Naive thymus-derived CD4-positive, alpha-beta T cell (primary cell): ENCODE data around the gene GTF2H4. TPM values are rescaled to one million over a fixed set of nuclear protein-coding genes. Genes with fewer than 3 reads are reported as not detected.

ENCODE experiments used
- ATAC-seq: fragments of 150-1000 bp; cut with Tn5 transposase; 2 replicates; pipeline ENCODE4 v1.10.0; 2021; ENCODE audit warnings: mild to moderate bottlenecking, moderate library complexity
- CTCF ChIA-PET: fragments of 350-600 bp; sonication (Branson Sonifier 250); formaldehyde crosslinking; loops from one replicate; lab custom pipeline; 2021; ENCODE audit warnings: antibody characterized with exemption; lab: Charles Lee
- POLR2A ChIA-PET: fragments of 350-600 bp; sonication (Branson Sonifier 250); formaldehyde crosslinking; loops from one replicate; lab custom pipeline; 2021; ENCODE audit warnings: antibody characterized with exemption, inconsistent platforms; lab: Charles Lee
- DNase-seq, 9 donors: peaks; one replicate each; pipeline versions ENCODE4 v3.0.0 to v3.0.0-alpha.2; 2020 to 2022; ENCODE audit warnings: mixed read lengths in 1 of 9
- H3K27ac ChIP-seq: one replicate; pipeline ENCODE4 v1.7.0; 2013; ENCODE audit warnings: mild to moderate bottlenecking, low read depth, low read length, moderate library complexity
- H3K27me3 ChIP-seq, 2 donors: one replicate each; pipeline ENCODE4 v1.7.0; 2013; ENCODE audit warnings: low read length in 2 of 2, mild to moderate bottlenecking in 2 of 2, moderate library complexity in 2 of 2; ENCODE audit not compliant: control insufficient read depth in 2 of 2, insufficient read depth in 2 of 2
- H3K36me3 ChIP-seq, 3 experiments: 1 replicate in 2 of 3; 2 replicates in 1 of 3; pipeline ENCODE4 v1.7.0; 2013; ENCODE audit warnings: low read length in 3 of 3, mild to moderate bottlenecking in 3 of 3, moderate library complexity in 1 of 3; ENCODE audit not compliant: insufficient read depth in 3 of 3, control insufficient read depth in 2 of 3
- H3K4me1 ChIP-seq, 2 donors: one replicate each; pipeline ENCODE4 v1.7.0; 2013; ENCODE audit warnings: low read length in 2 of 2, mild to moderate bottlenecking in 2 of 2, moderate library complexity in 1 of 2; ENCODE audit not compliant: control insufficient read depth in 2 of 2, insufficient read depth in 2 of 2
- H3K4me3 ChIP-seq: 2 replicates; pipeline ENCODE4 v1.7.0; 2013; ENCODE audit warnings: mild to moderate bottlenecking, low read length
- H3K9me3 ChIP-seq, 3 experiments: 1 replicate in 2 of 3; 2 replicates in 1 of 3; pipeline ENCODE4 v1.7.0; 2013; ENCODE audit warnings: low read length in 3 of 3; ENCODE audit not compliant: control insufficient read depth in 2 of 3
- H3K27ac Mint-ChIP-seq, 9 donors: one replicate each; pipeline ENCODE4 v1.8.0; 2020 to 2022; ENCODE audit warnings: mixed read lengths in 9 of 9, mild to moderate bottlenecking in 8 of 9, moderate library complexity in 5 of 9, inconsistent platforms in 2 of 9
- H3K27me3 Mint-ChIP-seq, 5 donors: one replicate each; pipeline ENCODE4 v1.8.0; 2021 to 2022; ENCODE audit warnings: mixed read lengths in 5 of 5, mild to moderate bottlenecking in 1 of 5
- H3K36me3 Mint-ChIP-seq, 5 donors: one replicate each; pipeline ENCODE4 v1.8.0; 2020 to 2022; ENCODE audit warnings: mixed read lengths in 5 of 5, mild to moderate bottlenecking in 3 of 5, inconsistent platforms in 1 of 5
- H3K4me1 Mint-ChIP-seq, 7 donors: one replicate each; pipeline ENCODE4 v1.8.0; 2020 to 2022; ENCODE audit warnings: mixed read lengths in 7 of 7, mild to moderate bottlenecking in 3 of 7, inconsistent platforms in 1 of 7
- H3K4me3 Mint-ChIP-seq, 10 donors: one replicate each; pipeline ENCODE4 v1.8.0; 2020 to 2022; ENCODE audit warnings: mild to moderate bottlenecking in 10 of 10, mixed read lengths in 10 of 10, moderate library complexity in 6 of 10, inconsistent platforms in 2 of 10
- H3K9me3 Mint-ChIP-seq, 11 donors: one replicate each; pipeline ENCODE4 v1.8.0; 2020 to 2022; ENCODE audit warnings: mixed read lengths in 11 of 11, mild to moderate bottlenecking in 4 of 11, inconsistent platforms in 1 of 11, moderate library complexity in 1 of 11
- intact Hi-C, 2 donors: fragments of 100-400 bp; cut with micrococcal nuclease; formaldehyde crosslinking; loops; one replicate each; pipeline ENCODE4 v1.15.1; 2023
- microRNA-seq: library from miRNA; unstranded; fragments of <30 nt; microRNA quantifications from one replicate; pipeline ENCODE4 v1.2.0, GENCODE V29; 2022; ENCODE audit warnings: borderline microRNAs expressed
- polyA plus RNA-seq, 2 donors: library from polyadenylated mRNA; unstranded; fragments of 300-500 nt; fragmentation: Illumina TruSeq; gene quantifications; one replicate each; pipeline ENCODE4 v1.2.3, GENCODE V29; 2021
- total RNA-seq, 6 experiments: library from RNA in 5 of 6; stranded (reverse) in 5 of 6; gene quantifications; 1 replicate in 5 of 6; 2 replicates in 1 of 6; pipeline ENCODE4 v1.2.3 and lab custom pipeline; 2021 to 2026

GTF2H4 gene
- total and polyA plus RNA-seq, 7 experiments from 2014 or later = 8.0 to 42.3 (median 21.3) TPM

GRCh38 chr6:30957716-30958115 is 49.7 kb downstream of the GTF2H4 start:
- H3K9me3 Mint-ChIP-seq = no peaks in the 10 kb centered on the region
- H3K27ac Mint-ChIP-seq = peak overlapping the region in 5 of 9 donors; percentile 38 to 89 (median 77)
- peaks cover 5 to 37% (median 27%) of the 10 kb centered on the region in 7 donors for H3K4me1 Mint-ChIP-seq
- ATAC-seq (no peak), DNase-seq (no peak)
- H3K27me3 Mint-ChIP-seq = peaks cover 4 to 70% (median 16%) of the 10 kb centered on the region in 5 donors
- intact Hi-C loops = no loop called here
- H3K36me3 Mint-ChIP-seq = no peaks in the 10 kb centered on the region
- CTCF ChIA-PET = no interaction called here
- Histone ChIP-seq H3K27me3 (no peaks in the 10 kb centered on the region), H3K27ac (no peak overlapping the region), H3K4me3 (no peak overlapping the region), H3K36me3 (no peaks in the 10 kb centered on the region), H3K4me1 (peaks cover 5 to 12% of the 10 kb centered on the region in 2 donors), H3K9me3 (no peaks in the 10 kb centered on the region)
- peak overlapping the region in 3 of 10 donors; percentile 9 to 89 (median 29) for H3K4me3 Mint-ChIP-seq
- POLR2A ChIA-PET = no interaction called here

GRCh38 chr6:30960907-30961673 is 53.1 kb downstream of the GTF2H4 start:
- H3K9me3 ChIP-seq = no peaks in the 10 kb centered on the region
- Mint-ChIP-seq H3K27me3 (peaks cover 10 to 58% (median 38%) of the 10 kb centered on the region in 5 donors), H3K9me3 (no peaks in the 10 kb centered on the region), H3K27ac (peak overlapping the region in 1 of 9 donors; percentile 19), H3K4me1 (peaks cover 15 to 34% (median 19%) of the 10 kb centered on the region in 7 donors), H3K36me3 (no peaks in the 10 kb centered on the region), H3K4me3 (no peak overlapping the region)
- H3K27me3 ChIP-seq = no peaks in the 10 kb centered on the region
- H3K27ac ChIP-seq = no peak overlapping the region
- H3K36me3 ChIP-seq = no peaks in the 10 kb centered on the region
- ATAC-seq (no peak), DNase-seq (no peak)
- H3K4me3 ChIP-seq = no peak overlapping the region
- CTCF ChIA-PET = interaction anchor here (0.6 to 0.7 kb wide), 2 partner anchors 59 to 90 kb away, joined by 3 read pairs; no protein-coding TSS in a partner anchor
- peaks cover under 1 to 6% of the 10 kb centered on the region in 2 donors for H3K4me1 ChIP-seq
- intact Hi-C loops = no loop called here
- POLR2A ChIA-PET = interaction anchor here (0.9 kb wide), 1 partner anchor 12 kb away, joined by 3 read pairs; no protein-coding TSS in a partner anchor

- H3K4me1 Mint-ChIP-seq = peaks cover 3 to 21% (median 11%) of the 10 kb centered on the region in 7 donors
Observed at GRCh38 chr6:30962716-30963115, 54.7 kb downstream of the GTF2H4 start.

GRCh38 chr6:30963641-30964040 is 55.6 kb downstream of the GTF2H4 start:
- no peak overlapping the region for H3K4me3 ChIP-seq
- Mint-ChIP-seq H3K4me1 (peaks cover 0 to 15% (median 6%) of the 10 kb centered on the region in 7 donors), H3K36me3 (no peaks in the 10 kb centered on the region), H3K9me3 (no peaks in the 10 kb centered on the region), H3K27me3 (peaks cover 10 to 44% (median 28%) of the 10 kb centered on the region in 5 donors), H3K27ac (no peak overlapping the region), H3K4me3 (no peak overlapping the region)
- CTCF ChIA-PET = no interaction called here
- H3K9me3 ChIP-seq = no peaks in the 10 kb centered on the region
- POLR2A ChIA-PET = no interaction called here
- intact Hi-C loops = no loop called here
- no peaks in the 10 kb centered on the region for H3K4me1 ChIP-seq
- H3K36me3 ChIP-seq = no peaks in the 10 kb centered on the region
- H3K27me3 ChIP-seq = no peaks in the 10 kb centered on the region
- ATAC-seq (no peak), DNase-seq (no peak)
- H3K27ac ChIP-seq = no peak overlapping the region

More at GRCh38 chr6:30962716-30963115, 54.7 kb downstream of the GTF2H4 start:
- Histone ChIP-seq H3K36me3 (no peaks in the 10 kb centered on the region), H3K27ac (no peak overlapping the region), H3K4me1 (no peaks in the 10 kb centered on the region), H3K9me3 (no peaks in the 10 kb centered on the region), H3K27me3 (no peaks in the 10 kb centered on the region), H3K4me3 (no peak overlapping the region)
- POLR2A ChIA-PET = no interaction called here
- Mint-ChIP-seq H3K27ac (peak overlapping the region in 1 of 9 donors; percentile 28), H3K9me3 (no peaks in the 10 kb centered on the region), H3K36me3 (no peaks in the 10 kb centered on the region), H3K27me3 (peaks cover 10 to 48% (median 34%) of the 10 kb centered on the region in 5 donors), H3K4me3 (no peak overlapping the region)
- CTCF ChIA-PET = no interaction called here
- no peak for ATAC-seq
- intact Hi-C loops = no loop called here
- no peak for DNase-seq

Small RNAs within 50 kb of the gene (microRNA-seq; reads per million reads assigned to microRNA genes)
- not detected for gene MIR4640

Other genes with a start within 250 kb of the GTF2H4 start
- 10 to 100 TPM; 25.9 to 51.5 (median 46.7) TPM for gene DHX16, start 235.2 kb upstream of the GTF2H4 start, total RNA-seq
- gene DHX16, start 235.2 kb upstream of the GTF2H4 start, polyA plus RNA-seq = 10 to 100 TPM; 14.9 to 38.3 TPM
- 100 to 1,000 TPM in 2 of 5 experiments, 10 to 100 TPM in 3; 60.9 to 262 (median 95.3) TPM for gene PPP1R18, start 221.6 kb upstream of the GTF2H4 start, total RNA-seq
- gene PPP1R18, start 221.6 kb upstream of the GTF2H4 start, polyA plus RNA-seq = 10 to 100 TPM; 70.3 to 90.5 TPM
- gene NRM, start 217.2 kb upstream of the GTF2H4 start, total RNA-seq = 10 to 100 TPM in 1 of 5 experiments, 1 to 10 TPM in 4; 2.3 to 29.4 (median 3.1) TPM
- gene NRM, start 217.2 kb upstream of the GTF2H4 start, polyA plus RNA-seq = 1 to 10 TPM; 7.2 to 7.6 TPM
- gene MDC1, start 190.9 kb upstream of the GTF2H4 start, total RNA-seq = 10 to 100 TPM; 40.3 to 78.9 (median 62.0) TPM
- gene MDC1, start 190.9 kb upstream of the GTF2H4 start, polyA plus RNA-seq = 10 to 100 TPM in 1 of 2 donors, 1 to 10 TPM in 1; 4.5 to 11.0 TPM
- gene TUBB, start 187.9 kb upstream of the GTF2H4 start, total RNA-seq = 100 to 1,000 TPM in 4 of 5 experiments, 10 to 100 TPM in 1; 86.7 to 930 (median 242) TPM
- gene TUBB, start 187.9 kb upstream of the GTF2H4 start, polyA plus RNA-seq = 100 to 1,000 TPM; 107 to 151 TPM
- gene FLOT1, start 165.5 kb upstream of the GTF2H4 start, total RNA-seq = 100 to 1,000 TPM in 1 of 5 experiments, 10 to 100 TPM in 4; 59.4 to 204 (median 81.3) TPM
- 100 to 1,000 TPM; 107 to 132 TPM for gene FLOT1, start 165.5 kb upstream of the GTF2H4 start, polyA plus RNA-seq
- gene IER3, start 163.7 kb upstream of the GTF2H4 start, total RNA-seq = 10 to 100 TPM; 10.8 to 69.9 (median 26.7) TPM
- gene IER3, start 163.7 kb upstream of the GTF2H4 start, polyA plus RNA-seq = 1 to 10 TPM; 2.2 to 2.8 TPM
- 10 to 100 TPM; 13.7 to 23.8 (median 18.6) TPM for gene DDR1, start 23.7 kb upstream of the GTF2H4 start, total RNA-seq
- gene DDR1, start 23.7 kb upstream of the GTF2H4 start, polyA plus RNA-seq = 1 to 10 TPM; 1.8 to 8.6 TPM
- 10 to 100 TPM; 22.2 to 47.3 (median 37.9) TPM for gene VARS2, start 6.0 kb downstream of the GTF2H4 start, total RNA-seq
- gene VARS2, start 6.0 kb downstream of the GTF2H4 start, polyA plus RNA-seq = 10 to 100 TPM; 17.1 to 18.9 TPM
- not detected for gene SFTA2, start 24.0 kb downstream of the GTF2H4 start, total RNA-seq
- under 1 TPM in 1 of 2 donors, not detected in 1; 0.34 TPM for gene SFTA2, start 24.0 kb downstream of the GTF2H4 start, polyA plus RNA-seq
- gene MUCL3, start 32.8 kb downstream of the GTF2H4 start, total RNA-seq = not detected
- not detected for gene MUCL3, start 32.8 kb downstream of the GTF2H4 start, polyA plus RNA-seq
- not detected for gene MUC21, start 75.5 kb downstream of the GTF2H4 start, total RNA-seq
- gene MUC21, start 75.5 kb downstream of the GTF2H4 start, polyA plus RNA-seq = not detected
- gene MUC22, start 102.3 kb downstream of the GTF2H4 start, total RNA-seq = not detected
- gene MUC22, start 102.3 kb downstream of the GTF2H4 start, polyA plus RNA-seq = not detected
- gene C6orf15, start 204.4 kb downstream of the GTF2H4 start, total RNA-seq = not detected
- gene C6orf15, start 204.4 kb downstream of the GTF2H4 start, polyA plus RNA-seq = not detected
- not detected for gene PSORS1C1, start 206.6 kb downstream of the GTF2H4 start, total RNA-seq
- not detected for gene PSORS1C1, start 206.6 kb downstream of the GTF2H4 start, polyA plus RNA-seq
- not detected for gene CDSN, start 212.2 kb downstream of the GTF2H4 start, total RNA-seq
- gene CDSN, start 212.2 kb downstream of the GTF2H4 start, polyA plus RNA-seq = not detected
- not detected for gene PSORS1C2, start 230.9 kb downstream of the GTF2H4 start, total RNA-seq
- gene PSORS1C2, start 230.9 kb downstream of the GTF2H4 start, polyA plus RNA-seq = not detected
- 10 to 100 TPM; 20.1 to 46.4 (median 35.5) TPM for gene CCHCR1, start 249.6 kb downstream of the GTF2H4 start, total RNA-seq
- 10 to 100 TPM in 1 of 2 donors, 1 to 10 TPM in 1; 6.9 to 11.1 TPM for gene CCHCR1, start 249.6 kb downstream of the GTF2H4 start, polyA plus RNA-seq